ENCODE results near the gene FDXR.

Gene FDXR

DNA sequence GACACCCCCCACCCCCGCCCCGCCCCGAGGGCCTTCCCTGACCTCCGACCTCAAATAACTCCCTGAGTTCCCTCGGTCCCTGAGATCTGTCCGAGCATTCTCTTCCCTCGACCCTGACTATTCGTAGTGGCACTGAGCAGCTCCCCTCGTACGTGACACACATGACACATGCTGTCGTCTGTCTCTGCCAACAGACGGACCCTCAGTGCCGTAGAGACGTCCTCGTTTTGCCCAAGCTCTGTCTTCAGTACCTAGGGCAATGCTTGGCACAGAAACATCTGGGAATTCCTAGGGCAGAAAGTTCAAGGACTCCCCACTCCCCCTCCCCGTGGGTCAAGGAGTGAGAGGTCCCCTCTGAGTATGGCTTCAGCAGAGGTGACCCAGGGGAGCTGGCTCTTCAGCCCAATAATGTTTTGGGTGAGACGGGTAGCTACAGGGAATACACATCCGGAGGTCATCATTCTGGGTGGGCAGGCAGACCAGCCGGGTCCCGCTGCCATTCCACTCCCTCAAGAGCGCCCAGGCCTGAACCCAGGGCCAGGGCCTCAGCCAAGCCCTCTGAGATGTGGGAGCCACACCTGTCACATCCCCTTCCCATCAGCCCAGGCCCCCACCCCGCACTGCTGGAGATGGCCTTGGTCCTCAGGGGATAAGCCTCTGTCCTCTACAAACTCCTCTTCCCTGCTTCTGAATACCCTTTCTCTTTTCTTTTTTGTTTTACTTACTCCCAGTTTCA, 21.3 kb upstream of the FDXR start:
- DNase-seq: no peak

DNA sequence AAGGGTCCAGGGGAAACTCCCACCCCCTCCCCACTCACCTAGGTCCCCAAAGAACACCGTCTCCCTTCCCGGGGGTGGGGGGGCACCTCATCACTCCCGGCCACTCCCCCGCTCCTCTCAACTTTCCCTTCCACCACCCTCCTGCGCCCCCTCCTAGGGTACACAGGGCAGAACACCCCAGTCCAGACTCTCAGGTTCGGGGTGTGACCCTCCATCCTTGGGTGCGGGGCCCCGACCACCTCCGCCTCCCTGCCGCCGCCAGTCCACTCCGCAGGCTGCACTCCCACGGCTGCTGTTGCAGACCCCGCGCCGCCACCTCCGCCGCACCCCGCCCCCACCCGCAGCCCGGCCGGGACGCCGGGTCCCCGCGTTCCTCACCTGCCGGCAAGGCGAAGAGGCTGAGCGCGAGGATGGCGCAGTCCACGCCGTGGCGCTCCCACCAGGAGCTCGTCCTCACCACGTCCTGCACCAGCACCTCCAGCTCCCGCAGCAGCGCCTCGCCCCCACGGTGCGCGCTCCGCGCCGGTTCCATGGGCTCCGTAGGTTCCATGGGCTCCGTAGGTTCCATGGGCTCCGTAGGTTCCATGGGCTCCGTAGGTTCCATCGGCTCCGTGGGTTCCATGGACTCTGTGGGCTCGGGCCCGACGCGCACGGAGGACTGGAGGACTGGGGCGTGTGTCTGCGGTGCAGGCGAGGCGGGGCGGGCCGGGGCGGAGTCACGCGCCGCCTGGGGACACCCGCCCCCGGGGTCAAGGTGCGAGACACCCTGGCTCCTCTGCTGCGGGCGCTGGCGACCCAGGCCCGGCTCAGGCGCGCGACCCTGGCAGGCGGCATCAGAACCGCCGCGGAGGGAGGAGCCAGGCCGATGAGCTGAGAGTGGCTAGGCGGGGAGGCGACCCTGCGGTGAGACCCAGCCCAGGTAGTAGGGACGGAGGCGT, 20.4 kb upstream of the FDXR start, which contains the start of gene FADS6:
Gene FADS6, minus strand, starts transcription at position 660 of the 938 bp plus-strand sequence. Its CDS starts 38 bp downstream, at position 622.
- peak; percentile 51 for DNase-seq

DNA sequence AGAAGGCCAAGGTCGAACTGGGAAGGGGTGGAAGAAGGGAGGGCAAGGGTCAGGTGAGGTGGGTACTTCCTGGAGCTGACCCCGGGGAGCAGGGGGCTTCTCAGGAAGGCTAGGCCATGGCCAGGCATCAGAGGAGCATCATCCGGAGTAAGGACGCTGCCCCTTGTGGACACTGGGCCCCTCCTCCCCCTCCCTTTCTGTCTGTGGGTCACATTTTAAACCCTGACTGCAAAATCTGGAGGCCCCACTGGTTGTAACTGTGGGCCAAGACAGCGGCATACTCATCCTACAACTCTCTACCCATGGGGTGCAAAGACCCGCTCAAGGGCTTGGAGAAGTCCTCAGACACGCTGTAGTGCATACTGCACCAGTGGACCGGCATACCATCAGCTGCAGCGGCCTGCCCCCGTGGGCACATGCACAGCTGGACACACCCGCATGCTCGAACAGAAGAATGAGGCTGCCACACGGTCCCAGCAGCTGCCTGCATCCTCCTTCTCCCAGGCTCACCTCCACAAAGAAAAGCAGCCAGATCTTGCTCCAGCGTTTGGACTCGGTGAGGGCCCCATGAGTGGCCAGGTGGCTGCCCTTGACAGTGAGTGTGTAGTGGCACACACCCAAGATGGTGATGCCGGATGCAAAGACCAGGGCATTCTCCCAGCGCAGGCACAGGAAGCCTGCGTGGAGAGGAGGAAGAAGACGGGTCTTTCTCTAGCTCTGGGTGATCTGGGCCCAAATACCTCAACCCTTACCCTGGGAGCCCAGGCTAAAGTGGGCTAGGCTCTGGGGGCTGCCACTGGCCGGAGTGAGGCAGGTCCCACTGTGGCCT, 19.4 kb upstream of the FDXR start:
- DNase-seq: peak; percentile 80

DNA sequence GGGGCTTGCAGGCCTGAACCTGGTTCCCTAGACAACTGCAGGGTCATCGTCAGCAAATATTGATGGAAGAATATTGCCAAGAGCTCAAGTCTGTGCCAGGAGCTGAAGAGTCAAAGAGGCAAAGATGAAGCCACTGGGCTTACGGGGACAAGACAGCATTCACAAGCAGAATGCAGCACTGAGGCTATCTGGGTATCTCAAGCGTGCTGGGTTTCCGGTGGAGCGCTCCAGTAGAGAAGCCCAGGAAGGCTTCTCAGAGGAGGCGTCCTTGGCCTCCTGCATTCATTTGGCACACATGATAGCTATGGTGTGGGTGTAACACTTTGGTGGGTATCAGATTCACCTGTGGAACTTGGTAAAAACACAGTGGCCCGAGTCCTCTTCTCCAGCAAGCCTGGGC, 17.8 kb upstream of the FDXR start:
- DNase-seq: no peak

DNA sequence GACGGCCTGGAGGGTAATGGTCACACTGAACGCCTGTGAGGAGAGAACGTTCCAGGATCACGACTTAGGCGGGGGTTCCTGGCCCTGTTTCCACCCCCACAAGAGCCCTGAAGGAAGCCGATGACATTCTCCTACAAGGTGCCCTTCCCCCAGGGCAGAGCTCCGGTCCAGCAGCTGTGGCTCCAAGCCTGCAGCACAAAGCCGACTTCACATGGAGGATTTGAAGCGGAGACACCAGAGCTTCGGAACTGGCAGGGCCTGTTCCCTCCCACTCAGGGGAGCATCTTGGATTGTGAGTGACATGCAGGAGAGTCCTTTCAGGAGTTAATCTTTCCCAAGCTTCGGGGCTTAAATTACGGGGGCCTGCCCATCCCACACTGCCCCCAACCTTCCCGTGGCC, 15.7 kb upstream of the FDXR start:
- DNase-seq: no peak

DNA sequence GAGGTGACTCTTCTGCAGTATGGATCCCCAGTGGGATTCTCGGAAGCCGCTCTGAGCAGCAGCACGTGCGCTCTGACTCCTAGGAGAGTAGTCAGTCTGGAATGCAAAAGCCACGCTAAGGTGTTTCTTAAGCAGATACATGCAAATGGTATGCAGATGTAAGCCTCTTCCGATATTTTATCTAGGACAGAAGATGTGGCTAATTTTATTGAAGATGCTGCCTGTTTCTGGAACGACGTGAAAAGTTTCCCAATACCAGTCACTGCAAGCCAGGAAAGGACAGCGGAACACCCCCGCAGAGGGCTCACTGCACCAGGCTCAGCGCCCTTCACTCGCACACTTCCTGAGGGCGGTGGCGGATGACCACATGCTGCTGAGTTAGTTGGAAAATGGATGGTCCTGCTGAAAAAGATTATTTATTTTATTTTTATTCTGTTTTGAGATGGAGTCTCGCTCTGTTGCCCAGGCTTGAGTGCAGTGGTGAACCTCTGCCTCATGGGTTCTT, 10.5 kb upstream of the FDXR start:
- DNase-seq: no peak

DNA sequence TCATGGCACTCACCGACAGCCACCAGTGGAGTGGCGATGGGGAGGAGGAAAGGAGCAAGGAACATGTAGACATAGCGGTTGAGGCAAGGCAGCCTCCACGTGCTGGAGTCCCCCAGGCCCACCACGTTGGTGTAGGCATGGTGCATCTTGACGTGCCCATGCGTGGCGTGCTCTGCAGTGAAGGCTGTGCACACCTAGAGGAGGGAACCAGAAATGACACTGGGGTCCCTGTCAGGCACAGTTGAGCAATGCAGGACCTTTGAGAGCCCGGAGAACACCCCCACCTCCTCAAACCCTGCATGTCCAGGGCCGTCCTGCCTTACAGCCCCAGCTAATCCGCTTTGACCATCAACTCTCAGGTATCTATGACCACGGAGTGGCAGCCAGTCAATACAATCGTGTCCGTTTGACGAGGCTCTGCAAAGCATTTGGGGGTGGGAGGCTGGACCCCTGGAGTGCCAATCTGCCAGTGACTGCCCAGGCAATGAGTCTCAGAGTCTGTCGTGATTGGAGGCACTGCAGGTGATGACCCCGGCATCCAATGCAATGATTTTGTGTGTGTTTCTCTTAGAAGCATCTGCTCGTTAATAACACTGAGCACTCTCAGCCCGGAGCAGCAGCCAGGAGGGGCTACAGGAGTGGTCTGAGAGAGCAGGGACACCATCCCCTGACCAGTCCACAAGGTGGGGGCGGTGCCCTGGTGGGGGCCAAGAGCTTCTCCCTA, 9.9 kb upstream of the FDXR start:
- DNase-seq: no peak

DNA sequence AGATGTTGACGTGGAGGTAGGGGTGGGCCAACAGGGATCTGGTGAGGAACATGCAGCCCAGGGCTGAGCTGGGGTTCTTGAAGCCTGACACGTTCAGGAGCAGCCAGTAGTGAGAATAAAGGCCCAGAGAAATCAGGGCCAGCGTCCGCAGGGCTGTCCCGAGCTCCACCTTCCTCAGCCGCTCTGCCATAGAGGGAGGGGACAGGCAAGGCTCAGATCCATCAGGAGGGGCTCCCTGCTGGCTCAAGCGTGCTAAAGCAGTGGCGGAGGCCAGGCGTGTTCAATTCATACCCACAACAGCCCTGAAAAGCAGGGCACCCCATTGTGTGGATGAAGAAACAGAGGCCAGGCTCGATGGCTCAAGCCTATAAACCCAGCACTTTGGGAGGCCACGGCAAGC, 8.3 kb upstream of the FDXR start:
- DNase-seq: no peak

DNA sequence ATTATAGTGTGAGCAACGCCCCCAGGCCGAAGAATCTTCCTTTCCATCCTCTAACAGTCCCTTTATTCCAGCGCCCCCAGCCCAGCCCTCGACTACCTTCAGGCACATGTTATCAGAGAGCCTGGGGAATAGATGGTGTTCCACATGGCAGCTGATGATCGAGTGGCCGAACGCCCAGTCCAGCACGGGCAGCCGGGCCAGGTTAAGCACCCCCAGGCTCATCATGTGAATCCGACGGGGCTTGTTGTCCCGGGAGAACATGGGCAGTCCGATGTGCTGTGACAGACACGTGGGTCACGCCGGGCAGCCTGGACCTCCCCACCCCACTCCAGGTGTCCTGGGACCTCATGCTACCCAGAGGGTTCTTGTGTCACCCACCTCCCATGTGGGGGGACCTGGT, 6.5 kb upstream of the FDXR start:
- DNase-seq: no peak

DNA sequence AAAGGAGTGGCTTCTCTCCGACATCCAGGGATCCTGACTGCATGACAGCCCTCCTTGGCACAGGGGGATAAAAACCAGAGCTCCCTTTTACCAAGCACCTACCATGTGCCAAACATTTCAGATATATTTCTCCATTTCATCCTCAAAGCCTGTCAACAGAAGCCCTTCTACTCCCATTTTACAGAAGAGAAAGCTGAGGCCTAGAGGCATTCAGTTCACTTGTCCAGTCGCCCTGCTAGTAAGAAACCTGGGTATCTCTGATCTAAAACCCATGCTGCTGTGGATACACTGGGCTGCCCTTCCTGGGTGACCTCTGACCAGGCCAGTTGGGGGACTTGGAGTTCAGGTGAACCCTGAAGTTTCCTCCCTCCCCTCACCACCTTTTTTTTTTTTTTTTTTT, 5.9 kb upstream of the FDXR start:
- no peak for DNase-seq

DNA sequence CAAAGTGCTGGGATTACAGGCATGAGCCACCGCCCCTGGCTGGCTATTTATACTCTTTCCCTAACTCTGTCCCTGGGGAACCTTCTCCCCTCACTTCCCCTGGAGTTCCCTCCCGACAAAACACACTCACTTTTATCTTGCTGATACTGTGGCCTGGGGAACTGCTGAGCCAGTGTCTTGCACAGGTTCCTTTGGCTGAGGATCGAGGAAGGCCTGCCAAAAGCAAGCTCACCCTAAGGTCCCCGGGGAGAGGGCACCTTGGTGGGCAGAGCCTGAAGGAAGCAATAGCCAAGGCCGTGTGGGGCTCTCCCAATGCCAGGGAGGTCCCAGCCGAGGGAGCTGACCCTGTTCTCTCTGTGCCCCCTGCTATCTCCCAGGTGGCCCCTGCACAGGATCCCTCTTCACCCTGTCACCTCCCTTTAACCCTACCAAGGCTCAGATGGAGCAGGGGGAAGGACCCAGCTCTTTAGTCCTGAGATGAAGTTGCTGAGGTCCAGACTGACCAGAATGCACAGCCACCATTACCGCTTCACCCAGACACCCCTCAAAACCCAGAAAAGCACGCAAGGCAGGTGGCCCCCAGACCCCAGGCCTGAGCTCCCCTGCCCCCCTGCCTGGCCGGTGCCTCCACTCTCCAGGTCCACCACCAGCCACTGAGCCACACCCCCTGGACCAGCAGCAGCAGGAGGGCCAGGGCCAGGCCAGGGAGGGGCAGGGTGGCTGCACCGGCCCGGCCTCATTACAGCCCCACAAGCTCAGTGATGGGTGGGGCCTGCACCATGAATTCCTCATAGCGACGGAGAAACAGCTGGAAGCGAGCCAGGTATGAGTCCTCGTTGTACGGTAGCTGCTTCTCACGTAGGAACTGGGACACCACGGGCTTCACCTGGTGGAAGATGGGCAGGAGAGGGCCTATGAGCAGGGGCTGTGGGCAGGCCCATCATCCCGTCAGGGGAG, 5.1 kb upstream of the FDXR start:
- no peak for DNase-seq

DNA sequence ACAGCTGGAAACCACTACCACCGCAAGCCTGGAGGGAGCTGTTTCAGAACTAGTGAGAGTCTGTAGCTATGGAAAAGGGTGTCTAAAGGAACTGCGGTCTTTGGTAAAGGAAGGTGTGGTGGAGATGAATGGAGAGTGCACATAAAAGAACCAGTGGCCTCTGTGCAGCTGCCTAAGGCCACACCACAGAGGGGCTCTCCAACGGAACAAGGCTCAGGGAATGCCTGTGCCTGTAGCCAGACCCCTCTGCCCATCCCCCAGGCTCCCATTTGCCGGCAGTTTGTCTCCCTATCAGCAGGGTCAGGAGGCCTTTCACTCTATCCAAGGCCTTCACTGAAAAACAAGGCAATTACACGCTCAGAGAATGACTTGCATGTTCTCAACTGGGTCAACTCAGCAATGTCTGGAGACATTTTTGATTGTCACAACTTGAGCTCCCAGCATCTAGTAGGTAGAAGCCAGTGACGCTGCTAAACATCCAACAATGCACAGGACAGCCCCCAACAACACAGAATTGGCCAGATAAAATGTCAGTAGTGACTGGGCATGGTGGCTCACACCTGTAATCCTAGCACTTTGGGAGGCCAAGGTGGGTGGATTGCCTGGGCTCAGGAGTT, 3.3 kb upstream of the FDXR start:
- no peak for DNase-seq

DNA sequence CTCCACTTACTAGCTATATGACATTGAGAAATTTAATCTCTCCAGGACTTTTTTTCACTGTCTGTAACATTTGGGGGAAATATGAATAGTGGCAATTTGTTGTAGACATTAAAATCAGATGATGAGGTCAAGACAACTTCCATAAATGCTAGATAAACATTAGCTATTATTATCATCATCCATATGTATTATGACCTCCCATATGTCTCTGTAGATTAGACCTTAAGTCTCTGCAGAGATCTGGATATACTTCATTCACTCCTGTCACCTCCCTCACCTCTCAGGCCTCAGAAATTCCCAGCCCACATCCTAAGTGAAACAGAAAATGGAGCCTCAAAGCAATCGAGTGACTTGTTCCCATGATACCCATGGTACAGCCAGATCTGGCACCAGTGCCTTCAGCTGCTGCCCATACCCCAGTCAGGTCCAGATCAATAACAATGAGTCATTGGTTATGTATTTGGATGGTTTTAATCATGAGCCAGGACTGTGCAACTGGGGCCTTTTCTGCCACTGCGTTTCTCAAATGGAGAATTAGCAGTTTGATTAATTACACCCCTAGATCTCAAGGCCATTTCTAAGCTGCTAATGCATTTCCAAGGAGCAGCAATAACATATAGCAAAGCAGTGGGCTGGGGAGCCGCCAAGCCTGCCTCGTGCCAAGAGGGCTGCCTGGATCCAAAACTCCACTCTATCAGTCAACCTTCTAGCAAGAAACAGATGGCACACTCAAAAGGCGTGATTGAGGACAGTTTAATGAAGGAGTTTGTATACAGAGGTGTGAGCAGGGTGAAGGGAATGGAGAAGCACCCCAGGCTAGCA, 2.6 kb upstream of the FDXR start:
- DNase-seq: no peak

DNA sequence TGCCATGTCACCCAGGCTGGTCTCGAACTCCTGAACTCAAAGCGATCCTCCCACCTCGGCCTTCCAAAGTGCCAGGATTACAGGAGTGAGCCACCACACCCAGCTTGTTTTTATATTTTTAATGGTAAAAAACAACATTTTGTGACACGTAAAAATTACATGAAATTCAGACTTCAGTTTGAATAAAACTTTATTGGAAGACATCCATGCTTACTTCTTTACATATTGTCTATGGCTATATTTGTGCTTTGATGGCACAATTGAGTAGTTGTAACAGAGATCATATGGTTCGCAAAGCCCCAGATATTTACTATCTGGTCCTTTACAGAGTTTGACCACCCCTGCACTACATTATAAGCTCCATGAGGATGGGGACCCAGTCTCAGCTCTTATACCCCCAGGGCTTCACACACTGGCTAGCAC, 1.8 kb upstream of the FDXR start:
- no peak for DNase-seq

DNA sequence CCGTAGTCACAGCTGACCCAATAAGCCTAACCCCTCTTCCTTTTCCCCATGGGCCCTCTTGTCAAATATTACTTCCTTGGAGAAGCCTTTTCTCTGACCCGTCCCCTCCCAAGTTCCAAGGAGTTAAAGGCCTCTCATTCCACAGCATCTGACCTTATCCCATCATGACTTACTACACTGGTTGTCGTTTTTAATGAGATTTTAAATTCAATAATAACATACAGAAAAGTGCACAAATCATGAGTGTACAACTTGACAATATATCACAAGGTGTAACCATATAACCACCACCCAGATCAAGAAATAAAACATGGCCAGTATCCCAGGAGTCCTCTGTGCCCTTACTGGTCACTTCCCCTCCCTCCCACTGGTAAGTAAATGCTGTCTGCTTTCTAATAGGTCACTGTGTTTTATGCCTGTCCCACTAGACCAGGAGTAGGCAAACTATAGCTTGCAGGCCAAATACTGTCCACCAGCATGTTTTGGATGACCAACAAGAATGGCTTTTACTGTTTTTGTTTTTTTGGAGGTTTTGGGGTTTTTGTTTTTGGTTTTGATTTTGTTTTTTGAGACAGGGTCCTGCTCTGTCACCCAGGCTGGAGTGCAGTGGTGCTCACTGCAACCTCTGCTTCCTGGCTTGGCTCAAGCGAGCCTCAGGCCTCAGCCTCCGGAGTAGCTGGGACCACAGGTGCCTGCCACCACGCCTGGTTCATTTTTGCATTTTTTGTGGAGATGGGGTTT, 1.2 kb upstream of the FDXR start:
- peak; percentile 71 for DNase-seq

DNA sequence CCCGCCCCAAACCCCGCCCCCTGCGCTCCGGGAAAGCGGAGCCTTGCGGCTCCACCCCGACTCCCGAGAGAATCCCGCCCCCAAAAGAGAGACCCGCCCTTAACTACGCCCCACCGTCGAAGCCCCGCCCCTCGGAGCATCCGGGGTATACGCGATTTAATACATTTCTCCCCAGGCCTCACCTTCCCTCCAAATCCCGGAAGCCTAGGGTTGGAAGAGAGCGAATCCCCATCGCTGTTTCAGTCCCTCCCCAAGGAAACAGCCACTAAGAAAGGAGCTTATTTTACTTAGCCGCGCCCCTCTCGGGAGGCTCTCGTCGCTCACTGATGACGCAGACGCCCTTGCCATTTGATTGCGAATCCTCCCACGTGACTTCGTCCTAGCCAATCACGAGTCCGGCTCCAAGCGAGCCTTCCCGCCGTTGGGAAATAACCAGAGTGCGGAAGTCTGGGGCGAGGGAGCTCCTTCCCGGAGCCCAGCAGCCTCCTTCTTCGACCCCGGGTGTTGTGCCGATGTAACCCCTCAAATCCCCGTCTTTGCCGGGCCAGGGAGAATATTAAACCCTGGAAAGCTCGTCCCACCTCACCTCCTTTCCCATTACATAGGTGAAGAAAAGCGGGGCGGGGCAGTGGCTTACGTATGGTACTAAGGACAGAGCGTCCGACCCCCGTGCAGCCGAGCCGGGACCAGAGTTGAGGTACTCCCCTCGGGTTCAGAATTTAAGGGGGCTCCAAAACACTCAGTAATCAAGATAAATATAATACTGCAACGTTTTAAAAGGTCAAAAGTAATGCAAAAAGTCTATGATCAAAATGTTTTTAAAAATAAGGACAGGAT, 461 bp upstream of the FDXR start:
- DNase-seq: peak; percentile 100

DNA sequence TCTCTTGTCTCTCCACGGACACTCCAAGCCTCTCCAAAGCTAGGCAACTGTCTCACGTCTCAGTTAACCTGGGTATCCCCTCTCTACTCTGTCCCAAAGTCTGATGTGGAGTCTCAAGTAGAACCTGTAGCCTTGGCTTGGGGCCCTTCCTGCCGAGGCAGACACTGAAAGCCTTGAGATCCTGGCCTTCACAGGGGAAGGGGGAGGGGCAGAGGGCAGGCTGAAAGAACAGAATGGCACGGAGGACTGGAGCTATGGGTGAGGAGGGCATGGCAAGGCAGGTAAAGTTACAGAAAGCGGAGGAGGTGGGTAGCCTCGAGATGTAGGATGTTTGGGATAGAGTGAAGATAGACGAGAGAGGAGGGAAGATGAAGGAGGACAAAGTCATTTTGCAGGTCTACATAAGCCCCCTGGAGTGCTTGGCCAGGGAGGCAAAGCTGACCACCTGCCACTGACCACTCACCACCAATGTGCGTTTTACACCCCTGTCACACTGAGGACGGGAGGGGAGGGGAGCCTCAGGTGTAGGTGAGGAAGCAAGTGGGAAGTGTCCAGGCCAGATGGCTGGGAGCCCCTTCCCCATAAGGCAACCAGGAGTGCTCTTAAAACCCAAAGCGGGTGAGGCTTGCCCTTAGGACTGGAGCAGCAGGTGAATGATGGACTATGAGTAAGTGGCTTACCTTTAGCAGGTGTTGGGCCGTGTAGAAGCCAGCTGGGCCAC, 1.3 kb downstream of the FDXR start:
- DNase-seq: no peak
